NCI-H345 treated with DMSO at 0.1 percent for 48 hours (cell line): Measurements from ENCODE around the gene STK24.
"Not testable (repeated sequence)": the region's sequence is repeated elsewhere in the genome, so short reads cannot be mapped to it uniquely, and the experiment has no call there.

Experiments
- DNase-seq: peaks from one replicate; lab custom pipeline; 2025; ENCODE audit not compliant: unreplicated experiment; lab: John Stamatoyannopoulos, UW

The STK24 gene

DNA sequence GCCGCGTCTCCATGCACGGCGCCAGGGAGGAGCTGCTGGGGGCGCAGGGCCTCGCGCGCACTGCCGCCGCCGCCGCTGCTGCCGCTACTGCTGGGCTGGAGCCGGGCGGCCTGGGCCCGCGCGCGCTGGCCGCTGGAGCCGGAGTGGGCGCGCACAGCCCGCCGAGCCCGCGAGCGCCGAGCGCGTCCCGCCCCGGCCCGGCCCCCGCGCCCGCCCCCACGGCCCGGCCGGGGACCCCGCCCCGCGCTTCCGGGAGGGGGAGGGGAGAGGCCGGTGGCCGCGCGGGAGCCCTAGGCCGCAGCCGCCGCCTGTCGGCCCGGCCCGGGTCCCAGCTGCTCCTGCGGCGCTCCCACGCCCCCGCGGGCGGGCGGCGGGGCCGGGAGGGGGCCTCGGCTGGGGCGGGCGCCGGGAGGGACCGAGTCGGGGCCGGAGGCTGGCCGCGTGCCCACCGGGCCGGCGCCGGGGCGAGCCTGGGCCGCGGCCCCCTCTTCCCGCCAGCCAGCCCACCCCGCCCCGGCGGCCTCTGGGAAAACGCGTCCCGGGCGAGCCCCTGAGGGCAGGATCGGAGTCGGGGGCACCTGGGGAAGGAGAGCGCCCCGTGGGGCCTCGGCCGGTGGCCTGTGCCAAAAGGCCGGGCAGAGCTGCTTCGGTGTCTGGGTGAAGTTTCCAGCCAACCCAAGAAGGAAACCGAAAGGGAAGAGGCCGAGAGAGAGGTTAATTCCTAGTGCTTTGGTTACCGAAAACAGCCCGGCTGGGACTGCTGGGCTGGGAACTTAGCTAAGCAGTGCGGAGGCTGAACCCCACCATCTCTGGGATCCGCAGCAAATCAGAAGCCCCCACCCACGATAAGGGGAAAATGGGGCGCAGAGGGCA is at the start of gene STK24:
Gene STK24, minus strand, starts transcription at position 145 of the 873 bp plus-strand sequence. CDS start 321 bp downstream, outside the sequence.
- DNase-seq: no peak

DNA sequence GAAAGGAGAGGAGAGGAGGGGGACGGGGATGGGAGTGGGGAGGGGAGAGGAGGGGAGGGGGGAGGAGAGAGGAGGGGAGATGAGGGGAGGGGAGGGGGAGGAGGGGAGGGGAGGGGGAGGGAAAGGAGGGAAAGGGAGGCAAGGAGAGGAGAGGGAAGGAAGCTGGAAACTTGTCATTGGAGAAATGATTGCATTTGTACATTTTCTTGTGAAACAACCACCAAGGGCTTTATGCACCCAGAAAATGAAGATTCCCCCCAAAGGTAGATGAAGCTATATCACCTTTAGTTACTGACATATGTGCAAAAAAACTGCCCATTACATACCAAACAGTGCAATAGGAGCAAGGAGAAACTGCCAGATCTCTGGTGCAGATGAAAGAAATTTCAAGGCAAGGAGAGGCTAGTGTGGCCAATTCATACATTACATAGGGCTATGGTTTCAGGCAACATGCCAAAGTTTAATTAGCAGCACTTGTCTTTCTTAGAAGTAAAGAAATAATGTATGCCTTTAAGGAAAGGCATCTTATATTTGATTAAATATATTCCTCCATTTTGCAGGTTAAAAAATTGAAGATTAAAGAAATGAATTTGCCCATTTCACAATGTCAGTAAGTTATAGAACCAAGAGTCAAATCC is 49.5 kb upstream of the STK24 start:
- DNase-seq: no peak

DNA sequence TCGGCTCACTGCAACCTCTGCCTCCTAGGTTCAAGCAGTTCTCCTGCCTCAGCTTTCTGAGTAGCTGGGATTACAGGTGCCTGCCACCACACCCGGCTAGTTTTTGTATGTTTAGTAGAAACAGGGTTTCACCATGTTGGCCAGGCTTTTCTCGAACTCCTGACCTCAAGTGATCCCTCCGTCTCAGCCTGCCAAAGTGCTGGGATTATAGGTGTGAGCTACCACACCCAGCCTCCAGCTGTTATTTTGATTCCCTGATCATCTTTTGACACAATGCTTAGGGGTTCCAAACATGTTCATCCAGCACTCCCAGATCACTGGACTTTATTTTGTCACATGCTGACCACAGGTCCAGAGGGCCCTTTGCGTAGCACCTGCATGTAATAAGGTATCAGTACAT is 47.7 kb upstream of the STK24 start:
- DNase-seq: not testable (repeated sequence)

DNA sequence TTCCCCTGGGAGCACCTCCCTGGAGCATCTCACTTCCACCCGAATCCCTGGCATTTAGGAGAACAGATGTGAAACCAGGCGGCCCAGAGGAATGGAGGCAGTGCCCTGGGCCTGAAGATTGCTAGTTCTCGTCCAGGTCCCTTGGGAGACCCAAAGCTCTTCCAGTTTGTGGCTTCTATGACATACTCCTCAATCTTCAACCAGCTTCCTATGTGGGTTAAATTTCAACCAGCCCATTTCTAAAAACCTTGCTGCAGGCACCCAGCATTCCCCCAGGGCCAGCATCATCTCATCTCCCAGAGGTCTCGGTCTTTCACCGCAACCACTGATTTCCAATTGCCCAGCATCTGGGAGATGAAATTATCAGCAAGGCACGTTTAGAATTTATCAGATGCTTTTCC is 46.0 kb upstream of the STK24 start:
- DNase-seq: no peak

DNA sequence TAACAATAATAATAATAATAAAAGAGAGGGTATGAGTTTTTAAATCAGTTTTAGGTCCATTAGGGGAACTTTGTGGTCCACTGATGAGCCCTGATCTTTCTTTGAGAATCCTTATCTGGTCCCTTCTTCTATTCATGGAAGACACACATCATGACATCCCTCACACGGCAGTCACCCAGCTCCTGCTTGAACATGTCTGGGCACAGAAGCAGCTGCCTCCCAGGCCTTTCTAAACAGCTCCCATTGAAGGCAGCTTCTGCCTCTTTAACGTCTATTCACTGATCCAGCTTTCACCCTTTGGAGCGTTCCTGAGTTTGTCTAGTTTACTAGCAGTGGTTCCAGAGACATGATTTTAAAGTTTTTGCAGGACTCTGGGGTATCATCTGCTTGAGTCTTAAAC is 42.6 kb upstream of the STK24 start:
- no peak for DNase-seq

DNA sequence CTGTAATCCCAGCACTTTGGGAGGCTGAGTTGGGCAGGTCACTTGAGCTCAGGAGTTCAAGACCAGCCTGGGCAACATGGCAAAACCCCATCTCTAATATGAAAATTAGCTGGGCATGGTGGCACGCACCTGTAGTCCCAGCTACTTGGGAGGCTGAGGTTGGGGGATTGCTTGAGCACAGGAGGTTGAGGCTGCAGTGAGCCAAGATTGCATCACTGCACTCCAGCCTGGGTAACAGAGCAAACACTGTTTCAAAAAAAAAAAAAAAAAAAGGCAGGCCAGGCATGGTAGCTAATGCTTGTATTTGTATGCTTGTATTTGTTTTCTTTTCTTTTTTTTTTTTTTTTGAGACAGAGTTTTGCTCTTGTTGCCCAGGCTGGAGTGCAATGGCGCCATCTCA is 38.7 kb upstream of the STK24 start:
- not testable (repeated sequence) for DNase-seq

DNA sequence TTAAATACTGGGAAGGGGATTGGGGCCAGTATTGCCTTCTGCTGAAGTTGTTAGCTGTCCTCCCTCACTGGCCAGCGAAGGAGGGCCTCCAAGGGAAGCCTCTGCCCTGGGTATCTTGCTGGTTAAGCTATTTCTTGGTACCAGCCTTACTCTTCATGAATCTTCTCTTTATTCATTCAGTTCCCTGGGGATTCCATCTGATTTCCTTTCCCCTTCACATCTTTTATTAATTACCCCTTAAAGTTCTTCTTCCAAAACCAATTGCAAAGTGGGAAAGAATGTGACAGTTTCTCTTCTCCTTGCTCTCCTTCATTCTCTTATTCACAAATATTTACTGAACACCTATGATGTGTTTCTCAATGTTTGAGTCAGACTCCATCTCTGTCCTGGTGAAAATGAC is 36.7 kb upstream of the STK24 start:
- DNase-seq: no peak

DNA sequence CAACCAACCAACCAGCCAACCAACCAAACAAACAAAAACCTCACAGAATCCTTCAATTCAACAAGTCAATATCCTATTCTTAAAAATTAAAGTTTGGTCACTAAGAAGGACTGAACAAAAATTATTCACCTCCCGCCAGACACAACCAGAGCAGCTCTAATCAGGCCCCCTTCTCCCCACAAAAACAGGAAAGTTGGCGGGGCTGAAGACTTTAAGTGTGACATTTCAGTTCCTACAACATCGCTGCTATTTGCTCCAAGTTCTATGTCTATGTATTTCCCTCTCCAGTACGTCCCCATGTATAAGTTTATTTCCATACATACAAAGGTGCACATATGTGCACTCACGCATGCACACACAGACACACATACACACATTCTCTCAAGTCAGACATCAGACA is 32.8 kb upstream of the STK24 start:
- DNase-seq: no peak

DNA sequence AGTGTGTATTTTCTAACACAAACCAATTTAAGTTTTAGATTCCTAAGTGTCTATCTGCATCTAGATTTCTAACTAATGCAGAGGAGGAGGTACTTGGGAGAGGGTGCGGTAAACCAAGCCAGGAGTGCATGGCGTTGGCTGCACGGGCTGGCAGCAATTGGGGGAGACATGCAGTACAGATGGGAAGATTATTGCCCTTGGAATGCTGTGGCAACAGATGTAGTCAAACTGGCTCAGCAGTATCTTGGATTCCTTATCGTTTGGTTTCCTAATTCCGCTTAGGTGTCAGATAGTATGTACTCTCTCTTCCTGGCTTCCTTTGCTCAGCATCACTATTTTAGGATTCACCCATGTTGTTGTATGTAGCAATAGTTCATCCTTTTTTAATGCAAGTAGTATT is 29.4 kb upstream of the STK24 start:
- no peak for DNase-seq

DNA sequence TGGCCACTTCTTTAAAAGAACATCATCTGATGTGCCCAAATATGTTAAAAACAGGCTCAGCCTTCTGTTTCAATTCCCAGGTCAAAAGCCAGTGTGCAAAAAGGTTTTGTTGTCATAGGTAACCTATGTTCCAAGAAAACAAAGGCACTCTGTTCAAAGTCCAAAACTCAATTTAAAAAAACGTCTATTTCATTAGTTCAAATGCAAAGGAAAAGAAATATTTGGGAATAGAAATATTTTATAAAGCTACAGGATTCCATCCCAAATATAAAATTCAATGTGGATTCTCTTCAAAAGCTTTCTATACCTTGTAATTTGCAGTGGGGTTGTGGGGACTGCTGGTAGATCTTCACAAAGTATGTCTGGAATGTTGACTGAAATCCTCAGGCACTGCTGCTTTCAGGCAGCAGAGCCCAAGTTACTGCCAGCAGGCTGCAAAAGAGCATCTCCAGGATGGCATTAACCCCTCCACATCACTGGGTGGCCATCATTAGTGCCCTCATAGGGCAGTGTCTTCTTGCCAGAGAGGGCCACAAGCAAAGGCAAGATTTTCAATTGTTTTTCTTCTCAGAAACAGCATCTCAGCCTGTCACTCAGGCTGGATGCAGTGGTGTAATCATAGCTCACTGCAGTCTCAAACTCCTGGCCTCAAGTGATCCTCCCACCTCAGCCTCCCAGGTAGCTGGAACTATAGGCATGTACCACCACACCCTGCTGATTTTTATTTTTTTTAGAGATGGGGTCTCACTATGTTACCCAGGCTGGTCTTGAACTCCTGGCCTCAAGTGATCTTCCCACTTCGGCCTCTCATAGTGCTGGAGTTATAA is 22.8 kb upstream of the STK24 start:
- no peak for DNase-seq

DNA sequence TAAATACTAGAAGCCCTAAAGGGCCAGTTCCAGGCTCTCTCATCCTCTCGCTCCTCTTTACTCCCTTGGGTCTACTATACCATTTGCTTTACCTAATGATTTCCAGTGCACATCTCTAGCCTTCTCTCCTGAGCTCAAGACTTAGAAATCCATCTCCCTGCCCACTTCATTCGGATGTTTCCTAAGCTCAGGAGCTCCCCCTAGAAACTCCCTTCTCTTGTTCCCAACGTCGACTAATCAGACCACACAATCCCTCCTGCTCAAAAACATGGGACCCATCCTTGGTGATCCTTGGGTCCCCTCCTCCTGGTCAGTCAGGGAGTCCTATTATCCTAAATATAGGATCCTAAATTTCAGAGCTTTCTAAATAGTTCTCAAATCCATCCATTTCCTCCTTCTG is 21.1 kb upstream of the STK24 start:
- no peak for DNase-seq

DNA sequence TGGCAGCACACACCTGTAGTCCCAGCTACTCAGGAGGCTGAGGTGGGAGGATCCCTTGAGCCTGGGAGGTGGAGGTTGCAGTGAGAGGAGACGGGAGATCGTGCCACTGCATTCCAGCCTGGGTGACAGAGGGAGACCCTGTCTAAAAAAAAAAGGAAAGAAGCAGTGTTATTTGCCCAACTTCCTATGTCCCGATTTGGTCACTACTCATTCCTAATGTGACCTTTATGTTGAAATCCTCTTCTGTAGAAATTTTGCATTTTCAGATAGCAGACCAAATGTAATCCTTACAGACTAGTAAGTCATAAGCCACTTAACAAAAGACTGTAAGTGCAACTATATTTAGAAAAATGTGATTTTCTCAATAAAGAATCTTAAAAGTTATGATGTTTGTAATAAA is 18.2 kb upstream of the STK24 start:
- no peak for DNase-seq

DNA sequence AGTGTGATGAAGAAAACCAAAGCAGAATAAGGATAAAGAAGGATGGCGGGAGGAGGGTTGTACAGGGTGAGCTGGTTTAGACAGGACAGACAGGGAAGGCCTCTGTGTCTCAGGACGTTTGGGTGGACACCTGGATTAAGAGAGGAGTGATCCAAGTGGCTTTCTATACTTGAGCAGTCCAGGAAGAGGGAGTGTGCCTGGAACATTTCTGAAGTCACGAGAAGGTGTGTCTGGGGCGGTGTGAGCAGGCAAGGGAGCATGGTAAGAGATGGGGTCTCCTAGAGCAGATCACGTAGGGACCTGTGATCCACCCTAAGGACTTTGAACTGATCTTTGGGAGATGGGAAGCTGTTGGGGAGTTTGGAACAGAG is 15.4 kb upstream of the STK24 start:
- DNase-seq: no peak

DNA sequence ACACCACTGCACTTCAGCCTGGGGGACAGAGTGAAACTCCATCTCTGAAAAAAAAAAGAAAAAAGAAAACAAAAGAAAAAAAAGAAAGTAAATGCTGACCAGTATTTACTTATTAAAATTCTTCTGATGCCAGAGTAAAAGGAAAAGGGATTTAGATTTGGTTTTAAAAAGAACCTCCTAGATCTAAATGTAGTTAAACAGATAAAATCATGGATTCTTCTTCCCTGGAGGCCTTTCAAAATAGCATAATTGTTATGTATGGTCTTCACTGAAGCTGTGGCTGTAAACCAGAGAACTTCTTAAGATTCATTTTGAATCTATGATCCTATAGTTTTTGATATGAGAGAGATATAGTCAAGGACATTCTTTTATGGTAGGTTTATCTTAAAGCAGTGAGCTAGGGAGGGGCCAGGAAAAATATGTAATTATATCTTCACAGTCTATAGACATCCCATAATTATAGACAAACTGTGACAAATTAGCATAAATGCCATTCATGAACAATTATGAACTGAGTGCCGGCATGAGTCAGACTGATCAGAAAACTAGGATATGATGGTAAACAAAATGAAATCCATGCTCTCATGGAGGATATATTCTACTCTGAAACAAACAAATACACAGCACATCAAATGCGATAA is 14.9 kb upstream of the STK24 start:
- no peak for DNase-seq

DNA sequence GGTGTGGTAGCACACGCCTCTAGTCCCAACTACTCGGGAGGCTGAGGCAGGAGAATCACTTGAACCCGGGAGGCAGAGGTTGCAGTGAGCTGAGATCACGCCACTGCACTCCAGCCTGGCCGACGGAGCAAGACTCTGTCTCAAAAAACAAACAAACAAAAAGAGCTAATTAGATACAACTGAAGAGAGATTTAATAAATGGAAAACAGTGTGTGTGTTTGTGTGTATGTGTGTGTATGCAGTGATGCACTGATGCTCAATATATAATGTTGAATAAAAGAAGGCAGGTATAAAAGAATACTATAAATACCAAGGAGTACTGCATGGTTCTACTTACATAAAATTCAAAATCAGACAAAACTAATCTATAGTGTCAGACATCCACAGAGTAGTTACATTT is 13.6 kb upstream of the STK24 start:
- DNase-seq: not testable (repeated sequence)

DNA sequence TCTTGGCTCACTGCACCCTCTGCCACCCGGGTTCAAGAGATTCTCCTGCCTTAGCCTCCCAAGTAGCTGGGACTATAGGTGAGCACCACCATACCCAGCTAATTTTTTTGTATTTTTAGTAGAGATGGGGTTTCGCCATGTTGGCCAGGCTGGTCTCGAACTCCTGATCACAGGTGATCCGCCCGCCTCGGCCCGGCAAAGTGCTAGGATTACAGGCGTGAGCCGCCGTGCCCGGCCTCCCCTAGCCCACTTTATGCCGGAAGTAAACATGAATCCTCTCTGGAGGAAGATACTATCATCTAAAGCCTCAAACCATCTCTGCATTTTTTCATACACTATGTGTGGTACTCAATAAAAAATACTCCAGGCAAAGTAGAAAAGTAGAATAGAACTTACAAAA is 12.6 kb upstream of the STK24 start:
- DNase-seq: not testable (repeated sequence)

DNA sequence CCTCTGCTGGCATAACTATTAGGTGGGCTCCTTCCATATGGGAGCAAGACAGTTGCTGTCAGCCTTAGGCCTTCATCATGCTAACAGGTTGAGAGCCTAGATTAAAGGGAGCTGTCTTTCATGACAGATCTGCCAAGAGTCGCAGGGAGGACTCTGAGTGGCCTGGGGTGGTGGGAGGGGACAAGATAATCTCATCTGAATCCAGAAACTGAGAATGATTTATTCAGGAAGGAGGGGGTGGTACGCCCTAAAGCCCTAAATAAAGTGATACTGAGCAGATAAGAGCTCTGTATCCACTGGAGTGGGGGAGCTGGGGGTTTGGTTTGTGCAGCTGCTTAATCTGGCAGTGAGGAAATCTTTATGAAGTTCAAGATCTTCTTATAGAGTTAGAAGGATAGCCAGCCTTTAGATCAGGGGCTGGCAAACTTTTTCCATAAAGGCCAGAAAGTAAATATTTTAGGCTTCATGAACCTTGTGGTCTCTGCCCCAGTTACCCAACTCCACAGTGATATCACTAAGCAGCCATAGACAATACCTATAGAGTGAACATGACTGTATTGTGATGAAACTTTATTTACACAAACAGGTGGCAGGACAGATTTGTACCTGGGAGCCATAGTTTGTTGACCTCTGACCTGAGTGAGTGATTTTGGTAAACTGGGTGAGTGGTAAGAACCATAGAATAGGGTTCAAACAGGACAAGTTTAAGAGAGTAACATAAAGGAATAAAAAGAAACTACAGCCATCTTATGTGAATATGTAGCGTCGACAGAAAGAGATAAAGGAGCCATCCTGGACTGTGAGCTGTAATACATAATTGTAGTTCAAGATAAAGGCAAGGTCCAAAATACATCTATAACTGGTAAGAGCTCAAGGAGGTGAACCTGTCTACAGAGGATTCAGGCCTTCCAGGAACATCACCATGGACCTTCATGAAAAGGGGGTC is 9.8 kb upstream of the STK24 start:
- DNase-seq: no peak

DNA sequence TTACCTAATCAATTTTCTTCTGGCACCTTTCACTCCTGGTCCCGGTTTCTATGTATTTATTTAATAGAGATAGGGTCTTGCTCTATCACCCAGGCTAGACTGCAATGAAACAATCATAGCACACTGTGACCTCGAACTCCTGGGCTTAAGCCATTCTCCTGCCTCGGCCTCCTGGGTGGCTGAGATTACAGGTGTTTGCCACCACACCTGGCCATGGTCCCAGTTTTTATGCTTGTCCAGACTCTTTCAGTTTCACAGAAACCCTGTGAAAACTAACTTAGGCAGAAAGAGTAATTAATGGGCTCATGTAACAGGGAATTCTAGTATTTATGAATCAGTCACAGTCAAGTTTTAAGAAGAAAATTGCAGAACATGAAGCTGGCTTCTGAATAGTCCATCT is 9.0 kb upstream of the STK24 start:
- no peak for DNase-seq

DNA sequence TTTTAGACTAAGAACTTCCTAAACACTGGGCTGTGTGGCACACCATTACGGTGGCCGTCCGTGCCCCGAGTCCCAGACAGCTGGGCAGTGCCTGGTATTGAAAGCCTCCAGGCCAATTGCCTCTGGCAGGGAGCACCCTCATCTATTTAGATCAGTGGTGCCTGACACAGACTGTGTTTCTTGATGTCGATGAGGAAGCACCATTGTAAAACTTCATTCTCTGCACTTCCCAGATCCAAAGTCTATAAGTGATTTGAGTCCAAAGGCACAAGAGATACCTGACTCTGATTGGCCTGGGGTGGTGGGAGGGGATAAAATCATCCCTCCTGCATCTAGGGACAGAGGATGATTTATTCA is 8.5 kb upstream of the STK24 start:
- DNase-seq: no peak

DNA sequence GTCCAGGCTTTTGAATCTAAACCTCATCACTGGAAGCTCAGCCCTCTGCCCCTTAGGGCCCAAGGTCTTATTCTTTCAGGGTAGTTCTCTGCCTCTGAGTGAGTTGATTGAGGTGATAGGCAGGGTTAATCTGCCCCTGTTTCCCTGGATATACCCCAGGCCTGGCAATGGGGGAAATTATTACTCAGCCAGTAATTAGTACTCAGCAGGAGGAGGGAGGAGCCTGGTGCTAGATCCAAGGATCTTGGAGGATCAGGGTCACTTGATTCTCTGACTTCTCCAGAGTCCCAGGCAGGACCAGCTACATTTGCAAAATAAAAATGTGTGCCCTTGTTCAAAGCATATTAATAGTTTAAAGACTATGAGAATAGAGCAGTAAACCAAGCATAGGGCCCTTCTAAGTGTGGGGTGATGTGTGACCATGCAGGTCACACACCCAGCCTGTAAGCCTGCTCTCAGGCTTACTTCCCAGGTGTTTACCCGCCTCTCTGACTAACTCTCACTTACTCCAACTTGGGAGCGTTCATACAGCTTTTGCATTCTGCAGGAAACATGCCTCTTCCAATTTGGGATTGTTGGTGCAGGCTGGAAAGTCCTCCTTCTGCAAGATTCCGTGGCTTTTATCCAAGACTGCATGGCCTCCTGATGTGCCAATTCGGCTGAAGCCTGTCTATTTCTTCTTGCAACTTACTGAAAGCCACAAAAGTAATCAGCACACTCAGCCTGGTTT is 7.9 kb upstream of the STK24 start:
- no peak for DNase-seq
